HTR-8/SVneo (cell line): ENCODE results near the gene PCCA.
"Not testable (repeated sequence)": the region's sequence is repeated elsewhere in the genome, so short reads cannot be mapped to it uniquely, and the experiment has no call there.

ENCODE experiments used
- DNase-seq: peaks from one replicate; pipeline ENCODE4 v3.0.0; 2011; ENCODE audit warnings: low spot score, mixed read lengths; ENCODE audit not compliant: insufficient read length
- FAIRE-seq: peaks from 2 replicates; lab custom pipeline; 2011; peaks lifted over from hg19 to GRCh38; lab: Jason Lieb, UNC

PCCA gene

DNA sequence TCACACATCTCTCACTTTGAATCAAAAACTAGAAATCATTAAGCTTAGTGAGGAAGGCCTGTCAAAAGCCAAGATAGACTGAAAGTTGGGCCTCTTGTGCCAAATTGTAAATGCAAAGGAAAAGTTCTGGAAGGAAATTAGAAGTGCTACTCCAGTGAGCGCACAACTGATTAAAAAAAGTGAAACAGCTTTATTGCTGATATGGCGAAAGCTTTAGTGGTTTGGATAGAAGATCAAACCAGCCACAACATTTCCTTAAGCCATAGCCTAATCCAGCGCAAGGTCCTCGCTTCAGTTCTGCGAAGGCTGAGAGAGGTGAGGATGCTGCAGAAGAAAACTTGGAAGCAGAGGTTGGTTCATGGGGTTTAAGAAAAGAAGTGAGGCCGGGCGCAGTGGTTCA lies 7.6 kb downstream of the PCCA start:
- FAIRE-seq: no peak
- no peak for DNase-seq

- FAIRE-seq: no peak
- no peak for DNase-seq
Observed at GRCh38 chr13:100097821-100098220, 8.9 kb downstream of the PCCA start.

DNA sequence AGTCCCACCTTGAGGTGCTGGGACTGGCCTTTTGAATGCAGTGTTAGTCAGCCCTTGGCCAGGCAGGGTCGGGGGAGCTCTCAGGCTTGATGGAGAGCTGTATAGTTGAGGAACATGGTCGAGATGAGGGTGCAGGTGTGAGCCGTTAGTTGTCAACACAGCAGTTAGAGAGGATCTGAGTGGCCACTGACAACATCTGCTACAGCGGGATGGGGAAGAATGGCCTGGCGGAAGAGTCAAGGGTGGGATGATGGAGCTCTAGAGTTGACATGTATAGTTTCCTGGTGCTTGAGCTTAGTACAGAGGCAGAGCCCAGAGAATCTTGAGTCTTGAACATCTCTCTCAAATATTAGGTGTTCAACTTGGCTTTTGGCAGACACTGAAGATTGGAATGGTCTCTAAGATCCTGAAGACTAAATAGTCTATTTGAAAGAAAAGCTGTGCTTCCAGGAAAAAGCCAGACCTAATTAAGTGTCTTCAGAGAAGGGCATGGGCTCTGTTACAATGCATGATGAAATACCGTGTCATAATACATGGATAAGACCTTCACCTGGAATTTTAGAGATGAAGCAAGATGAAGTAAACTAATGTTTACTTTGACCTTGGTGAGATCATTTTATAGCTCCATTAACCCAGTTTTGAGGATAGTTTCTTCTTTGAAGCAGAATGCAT lies 9.7 kb downstream of the PCCA start:
- FAIRE-seq (no peak), DNase-seq (no peak)

GRCh38 chr13:100099117-100099445 lies 10.2 kb downstream of the PCCA start:
- DNase-seq, FAIRE-seq: not testable (repeated sequence)

DNA sequence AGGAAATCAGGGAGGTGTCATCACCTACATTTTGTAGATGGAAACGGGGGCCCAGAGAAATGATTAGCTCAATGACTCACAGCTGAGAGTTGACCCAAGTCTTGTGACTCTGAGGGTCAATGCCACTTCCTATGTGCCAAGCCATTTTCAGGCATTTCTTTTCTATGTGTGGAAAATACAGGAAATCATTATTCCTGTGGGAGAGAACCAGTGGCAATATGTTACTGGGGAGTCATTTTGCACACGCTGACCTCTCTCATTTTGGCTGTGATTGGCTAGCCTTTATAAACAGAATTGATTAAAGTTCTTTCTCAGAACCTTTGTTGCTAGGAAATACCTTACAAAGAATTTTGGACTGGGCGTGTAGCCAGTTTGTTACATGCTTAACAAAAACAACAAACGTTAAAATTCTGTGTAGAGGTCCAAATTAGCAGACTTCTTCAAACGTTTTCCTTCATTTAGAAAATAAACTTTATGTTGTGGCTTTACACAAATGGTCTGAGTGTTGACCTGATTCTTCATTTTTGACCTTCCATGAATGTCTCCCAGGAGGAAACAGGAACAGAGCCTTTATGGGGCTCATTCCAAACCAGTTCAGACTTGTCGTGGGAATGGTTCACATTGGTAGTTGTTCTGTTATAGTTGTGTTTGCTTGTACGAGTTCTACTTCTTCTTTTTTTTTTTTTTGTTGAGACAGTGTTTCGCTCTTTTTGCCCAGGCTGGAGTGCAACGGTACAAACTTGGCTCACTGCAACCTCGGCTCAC lies 11.4 kb downstream of the PCCA start:
- DNase-seq (peak; percentile 12), FAIRE-seq (no peak)

- no peak for DNase-seq
- no peak for FAIRE-seq
Observed at GRCh38 chr13:100102042-100102441, 13.1 kb downstream of the PCCA start.

DNA sequence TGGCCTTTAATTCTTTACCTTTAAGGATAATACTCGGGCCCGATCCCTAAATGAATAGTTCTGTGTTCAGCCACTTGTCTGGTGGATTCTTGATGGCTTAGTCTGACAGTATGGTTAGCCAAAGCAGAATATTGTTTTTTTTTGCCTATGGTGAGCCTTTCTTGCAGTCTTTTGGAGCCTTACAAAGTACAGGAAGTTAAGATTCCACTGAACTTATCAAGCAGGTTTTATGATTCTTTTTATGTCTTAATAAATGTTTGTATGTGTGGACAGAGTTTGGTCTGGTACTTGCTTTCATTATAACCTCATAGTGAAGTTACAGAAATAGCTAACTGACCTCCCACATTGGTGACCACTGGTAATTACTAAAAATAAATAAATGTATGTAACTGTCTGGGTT lies 17.1 kb downstream of the PCCA start:
- no peak for DNase-seq
- no peak for FAIRE-seq

- no peak for FAIRE-seq
Observed at GRCh38 chr13:100106705-100107104, 17.8 kb downstream of the PCCA start.

DNA sequence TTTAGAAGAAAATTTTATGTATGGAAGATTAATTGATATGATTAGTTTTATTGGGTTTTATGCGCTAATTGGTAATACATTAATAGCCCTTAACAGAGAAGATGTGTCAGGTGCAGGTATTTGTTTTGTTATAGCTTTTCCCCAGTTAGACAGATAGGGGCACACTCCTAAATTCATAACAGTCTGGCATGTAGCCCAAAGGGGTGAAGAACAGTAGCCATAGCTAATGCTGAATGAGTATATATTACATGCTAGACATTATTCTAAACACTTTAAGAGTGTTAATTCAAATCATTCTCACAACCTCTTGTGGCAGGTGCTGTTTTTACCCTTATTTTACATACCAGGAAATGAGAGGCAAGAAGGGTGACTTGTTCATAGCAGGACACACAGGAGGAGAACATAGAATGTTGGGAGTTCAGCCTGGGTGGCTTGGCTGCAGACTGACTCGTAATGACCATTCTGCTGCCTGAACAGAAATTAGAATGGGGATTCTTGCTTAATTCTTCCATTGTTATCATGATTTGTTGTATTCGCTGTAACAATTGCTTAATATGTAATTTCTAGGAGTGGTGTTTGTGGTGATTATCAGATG lies 20.1 kb downstream of the PCCA start:
- FAIRE-seq (no peak), DNase-seq (no peak)

More at GRCh38 chr13:100106705-100107104, 17.8 kb downstream of the PCCA start:
- DNase-seq: no peak

GRCh38 chr13:100110269-100110668 lies 21.4 kb downstream of the PCCA start:
- FAIRE-seq (no peak), DNase-seq (no peak)

- DNase-seq: no peak
- no peak for FAIRE-seq
Observed at GRCh38 chr13:100112186-100112838, 23.4 kb downstream of the PCCA start.

DNA sequence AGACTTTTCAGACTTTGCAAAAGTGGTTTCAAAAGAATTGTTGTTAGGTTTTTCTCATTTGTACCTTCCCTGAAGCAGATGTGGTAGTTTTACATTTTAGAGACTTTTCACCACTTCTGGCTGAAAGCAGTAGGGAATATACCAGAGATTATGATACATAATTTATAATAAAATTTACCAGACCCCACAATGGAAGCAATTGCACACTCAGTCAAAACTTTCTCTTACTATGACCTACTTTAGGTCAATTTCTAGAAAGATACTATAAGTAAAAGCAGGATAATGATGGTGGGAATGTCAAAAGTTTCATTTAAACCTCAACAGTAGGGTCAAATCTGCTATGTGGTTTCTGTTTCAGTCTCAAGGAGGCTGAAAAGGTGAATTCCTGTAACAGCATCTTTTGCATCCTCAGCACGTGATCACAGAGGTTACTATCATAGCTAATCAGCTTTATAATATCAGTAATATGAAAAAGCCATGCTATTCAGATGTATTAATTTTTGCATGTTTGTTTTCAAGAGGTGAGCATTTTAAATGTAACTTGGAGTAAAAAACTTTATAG lies 26.9 kb downstream of the PCCA start:
- DNase-seq (no peak), FAIRE-seq (no peak)

- FAIRE-seq: no peak
- DNase-seq: no peak
Observed at GRCh38 chr13:100124265-100124664, 35.4 kb downstream of the PCCA start.

- FAIRE-seq (no peak), DNase-seq (no peak)
Observed at GRCh38 chr13:100125946-100126345, 37.1 kb downstream of the PCCA start.

DNA sequence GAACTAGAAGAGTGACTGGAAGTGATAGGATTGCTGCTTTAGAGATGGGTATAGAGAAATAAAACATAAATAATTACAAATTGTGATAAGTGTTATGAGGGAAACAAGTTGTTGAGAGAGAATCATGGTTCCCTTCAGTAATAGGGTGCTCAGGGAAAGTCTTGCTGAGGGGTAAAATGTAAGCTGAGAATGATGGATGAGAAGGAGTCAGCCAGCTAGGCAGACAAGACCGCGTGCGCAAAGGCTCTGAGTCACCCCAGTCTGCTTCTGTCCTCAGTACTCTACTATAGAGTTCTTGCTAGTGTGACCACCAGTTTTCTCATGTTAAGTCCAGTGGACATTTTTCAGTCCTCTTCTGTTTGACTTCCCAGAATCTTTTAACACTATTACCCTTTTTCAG lies 39.5 kb downstream of the PCCA start:
- FAIRE-seq: no peak
- DNase-seq: peak; percentile 10

GRCh38 chr13:100128838-100129237 lies 39.9 kb downstream of the PCCA start:
- DNase-seq (no peak), FAIRE-seq (no peak)

DNA sequence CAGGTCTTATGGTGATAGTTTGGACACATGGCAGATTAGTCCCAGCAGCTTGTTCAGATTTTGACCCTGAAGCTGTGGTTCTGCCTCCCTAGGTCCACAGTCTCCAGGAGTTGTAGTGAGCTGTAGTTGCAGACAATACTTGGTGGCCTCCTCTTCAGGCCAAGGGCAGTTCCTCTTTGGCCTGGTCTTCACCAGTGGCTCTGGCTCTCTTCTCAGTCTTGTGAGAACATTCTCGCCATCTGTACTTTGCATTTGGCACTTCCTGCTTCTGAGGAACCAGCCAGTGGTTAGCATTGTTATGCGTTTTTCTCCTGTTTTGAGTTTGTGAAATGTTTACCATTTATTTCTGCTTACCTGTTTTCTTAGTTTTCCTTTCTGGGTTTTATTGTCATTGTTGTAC lies 40.7 kb downstream of the PCCA start:
- FAIRE-seq: no peak
- no peak for DNase-seq

GRCh38 chr13:100130092-100130491 lies 41.2 kb downstream of the PCCA start:
- FAIRE-seq (no peak), DNase-seq (no peak)

DNA sequence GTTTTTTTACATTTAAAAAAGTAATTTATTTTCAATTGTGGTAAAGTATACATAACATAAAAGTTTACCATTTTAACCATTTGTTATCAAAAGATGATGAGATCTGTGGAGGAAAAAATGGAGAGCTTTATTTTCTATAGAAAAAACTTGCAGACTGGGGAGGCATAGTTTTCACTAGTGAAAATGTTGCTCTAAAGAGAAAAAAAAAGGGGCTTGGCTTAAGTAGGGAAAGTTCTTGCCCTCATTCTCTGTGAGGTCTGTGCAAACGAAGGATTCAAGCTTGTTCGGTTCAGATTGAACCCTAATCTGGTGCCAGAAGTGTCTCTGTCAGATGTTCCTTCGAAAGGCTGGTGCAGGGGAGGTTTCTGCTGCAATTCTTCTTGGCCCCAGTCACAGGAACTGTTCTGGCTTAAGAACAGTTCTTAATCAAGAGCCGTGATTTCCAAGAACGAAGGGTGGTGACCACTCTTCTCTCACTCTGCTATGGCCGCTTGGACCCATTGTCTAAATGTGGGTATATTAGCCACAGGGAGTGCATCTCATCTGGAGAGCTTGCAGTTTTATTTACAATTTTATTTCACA lies 42.1 kb downstream of the PCCA start:
- DNase-seq: no peak

DNA sequence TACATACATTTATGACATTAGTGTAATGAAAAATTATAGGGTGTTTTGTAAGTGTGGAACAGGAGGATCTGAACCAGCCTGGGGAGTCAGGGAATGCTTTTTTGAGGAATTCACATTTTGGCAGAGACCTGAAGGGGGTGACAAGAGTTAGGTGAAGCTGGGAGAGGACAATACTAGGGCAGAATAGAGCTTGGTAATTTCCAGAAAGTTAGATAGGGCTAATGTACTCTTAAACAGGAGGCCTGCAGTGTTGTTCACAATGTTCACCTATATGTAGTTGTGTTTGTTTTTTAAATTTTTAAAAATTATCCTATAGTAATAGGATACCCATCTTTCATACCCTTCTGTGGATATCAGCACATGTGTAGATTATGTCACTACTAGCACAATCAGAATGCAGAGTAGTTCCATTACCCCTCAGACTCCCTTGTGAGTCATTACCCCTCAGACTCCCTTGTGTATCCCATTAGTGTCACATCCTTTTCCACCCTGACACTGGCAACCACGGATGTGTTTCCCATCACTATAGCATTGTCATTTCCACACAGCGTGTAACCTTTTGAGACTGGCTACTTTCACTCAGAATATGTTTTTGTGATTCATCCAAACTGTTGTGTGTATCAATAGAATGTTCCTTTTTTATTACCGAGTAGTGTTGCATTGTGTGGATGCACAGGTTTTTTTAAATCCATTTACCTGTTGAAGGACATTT lies 43.1 kb downstream of the PCCA start:
- FAIRE-seq (peak; percentile 48), DNase-seq (peak; percentile 71)

More for the DNA sequence above, 42.1 kb downstream of the PCCA start:
- no peak for FAIRE-seq
